22Rv1 (cell line): ENCODE data around the gene LRRC4B.

Source experiments
- CTCF ChIP-seq: fragments of 450-650 bp; IDR thresholded peaks from 2 replicates; pipeline ENCODE4 v1.5.1; 2017; ENCODE audit warnings: mild to moderate bottlenecking
- ZFX ChIP-seq: fragments of 450-650 bp; IDR thresholded peaks from 2 replicates; pipeline ENCODE4 v1.6.1; 2017; ENCODE audit warnings: antibody characterized with exemption, borderline replicate concordance

- no peak for TF ChIP-seq CTCF
- no peak for TF ChIP-seq ZFX
Measured at GRCh38 chr19:50513746-50514345, 54.4 kb downstream of the LRRC4B start, which contains the start of gene ASPDH.
